ENCODE data around the gene GPHA2. TPM values are rescaled to one million over a fixed set of nuclear protein-coding genes. Genes with fewer than 3 reads are reported as not detected.

Gene GPHA2
- total RNA-seq, 2 experiments from 2014 or later, result not detected

- DNase-seq (peak; percentile 100), ATAC-seq (peak; percentile 98)
- Mint-ChIP-seq H3K27ac (peak within 1 kb of the TSS; percentile 93), H3K4me3 (peak within 1 kb of the TSS; percentile 93), H3K9me3 (no peaks in the 10 kb centered on the region), H3K27me3 (no peaks in the 10 kb centered on the region), H3K36me3 (ENCODE audit: low read depth) (peaks cover 1% of the 10 kb centered on the region), H3K4me1 (ENCODE audit: low read depth) (peaks cover 23% of the 10 kb centered on the region)
- intact Hi-C loops (cut with micrococcal nuclease), result no loop called here
- TF ChIP-seq, protein P1, sequence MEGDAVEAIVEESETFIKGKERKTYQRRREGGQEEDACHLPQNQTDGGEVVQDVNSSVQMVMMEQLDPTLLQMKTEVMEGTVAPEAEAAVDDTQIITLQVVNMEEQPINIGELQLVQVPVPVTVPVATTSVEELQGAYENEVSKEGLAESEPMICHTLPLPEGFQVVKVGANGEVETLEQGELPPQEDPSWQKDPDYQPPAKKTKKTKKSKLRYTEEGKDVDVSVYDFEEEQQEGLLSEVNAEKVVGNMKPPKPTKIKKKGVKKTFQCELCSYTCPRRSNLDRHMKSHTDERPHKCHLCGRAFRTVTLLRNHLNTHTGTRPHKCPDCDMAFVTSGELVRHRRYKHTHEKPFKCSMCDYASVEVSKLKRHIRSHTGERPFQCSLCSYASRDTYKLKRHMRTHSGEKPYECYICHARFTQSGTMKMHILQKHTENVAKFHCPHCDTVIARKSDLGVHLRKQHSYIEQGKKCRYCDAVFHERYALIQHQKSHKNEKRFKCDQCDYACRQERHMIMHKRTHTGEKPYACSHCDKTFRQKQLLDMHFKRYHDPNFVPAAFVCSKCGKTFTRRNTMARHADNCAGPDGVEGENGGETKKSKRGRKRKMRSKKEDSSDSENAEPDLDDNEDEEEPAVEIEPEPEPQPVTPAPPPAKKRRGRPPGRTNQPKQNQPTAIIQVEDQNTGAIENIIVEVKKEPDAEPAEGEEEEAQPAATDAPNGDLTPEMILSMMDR (IDR thresholded peaks at IDR 0.05), result no peak
- CTCF ChIA-PET, result interaction anchor here (1.0 to 1.8 kb wide), 8 partner anchors 23 to 219 kb away, joined by 3 to 7 read pairs (median 4); partner anchors contain the start of gene ARL2
- POLR2A ChIA-PET, result interaction anchor here (1.1 kb wide), 1 partner anchor 42 kb away, joined by 4 read pairs; no protein-coding TSS in a partner anchor
Measured at GRCh38 chr11:64916775-64917662, 18.7 kb downstream of the GPHA2 start, which contains the start of gene ATG2A. Gene ATG2A, minus strand, starts transcription at chr11:64917209. Its CDS starts 74 bp downstream, at chr11:64917135.

GRCh38 chr11:64916040-64916774 lies 19.5 kb downstream of the GPHA2 start:
- ATAC-seq, result no peak
- peak overlapping the region; percentile 93 for H3K4me3 Mint-ChIP-seq
- intact Hi-C loops (cut with micrococcal nuclease), result no loop called here

GRCh38 chr11:64915376-64915887 lies 20.3 kb downstream of the GPHA2 start:
- DNase-seq (no peak), ATAC-seq (no peak)
- H3K9me3 Mint-ChIP-seq, result no peaks in the 10 kb centered on the region
- intact Hi-C loops (cut with micrococcal nuclease), result no loop called here
- H3K27me3 Mint-ChIP-seq, result no peaks in the 10 kb centered on the region
- peaks cover 23% of the 10 kb centered on the region for H3K4me1 Mint-ChIP-seq (ENCODE audit: low read depth)
- H3K27ac Mint-ChIP-seq, result peak overlapping the region; percentile 93
- peaks cover 2% of the 10 kb centered on the region for H3K36me3 Mint-ChIP-seq (ENCODE audit: low read depth)
- ChIA-PET POLR2A (interaction anchor here (1.2 to 1.4 kb wide), 2 partner anchors 9 to 15 kb away, joined by 3 to 5 read pairs; partner anchors contain the start of gene PPP2R5B), CTCF (interaction anchor here (1.1 to 1.4 kb wide), 3 partner anchors 22 to 67 kb away, joined by 3 to 4 read pairs (median 4); no protein-coding TSS in a partner anchor)
- TF ChIP-seq, protein P1 (IDR thresholded peaks at IDR 0.05), result no peak
- H3K4me3 Mint-ChIP-seq, result peak overlapping the region; percentile 93

More at GRCh38 chr11:64916040-64916774, 19.5 kb downstream of the GPHA2 start:
- POLR2A ChIA-PET, result interaction anchor here (1.2 to 1.4 kb wide), 2 partner anchors 8 to 16 kb away, joined by 3 to 5 read pairs; partner anchors contain the start of gene PPP2R5B
- Mint-ChIP-seq H3K9me3 (no peaks in the 10 kb centered on the region), H3K36me3 (ENCODE audit: low read depth) (peaks cover 1% of the 10 kb centered on the region), H3K4me1 (ENCODE audit: low read depth) (peaks cover 23% of the 10 kb centered on the region), H3K27ac (peak overlapping the region; percentile 93), H3K27me3 (no peaks in the 10 kb centered on the region)
- peak; percentile 59 for DNase-seq
- TF ChIP-seq, protein P1 (IDR thresholded peaks at IDR 0.05), result no peak
- CTCF ChIA-PET, result interaction anchor here (1.1 to 1.4 kb wide), 5 partner anchors 22 to 69 kb away, joined by 3 to 4 read pairs (median 3); no protein-coding TSS in a partner anchor

GRCh38 chr11:64914123-64914522 lies 21.6 kb downstream of the GPHA2 start:
- TF ChIP-seq, protein P1 (IDR thresholded peaks at IDR 0.05), result no peak
- ATAC-seq (no peak), DNase-seq (no peak)
- intact Hi-C loops (cut with micrococcal nuclease), result no loop called here
- H3K36me3 Mint-ChIP-seq (ENCODE audit: low read depth), result peaks cover 4% of the 10 kb centered on the region
- no peaks in the 10 kb centered on the region for H3K9me3 Mint-ChIP-seq
- no peak overlapping the region for H3K4me3 Mint-ChIP-seq
- H3K4me1 Mint-ChIP-seq (ENCODE audit: low read depth), result peaks cover 23% of the 10 kb centered on the region
- H3K27ac Mint-ChIP-seq, result no peak overlapping the region
- ChIA-PET POLR2A (interaction anchor here (0.5 to 0.6 kb wide), 2 partner anchors 10 to 12 kb away, joined by 3 read pairs; partner anchors contain the start of gene PPP2R5B), CTCF (interaction anchor here (1.1 kb wide), 1 partner anchor 66 kb away, joined by 3 read pairs; no protein-coding TSS in a partner anchor)
- H3K27me3 Mint-ChIP-seq, result no peaks in the 10 kb centered on the region

Measured in activated CD8-positive, alpha-beta T cell treated with anti-CD3 and anti-CD28 coated beads for 36 hours (primary cell).